Keratinocyte (primary cell): Measurements from ENCODE around the gene C2CD4A. TPM values are rescaled to one million over a fixed set of nuclear protein-coding genes. Genes with fewer than 3 reads are reported as not detected.

Experiments used
- DNase-seq: peaks from one replicate; pipeline ENCODE4 v3.0.0-alpha.2; 2011; ENCODE audit warnings: low read depth, missing footprints, low spot score
- FAIRE-seq: peaks from 2 replicates; lab custom pipeline; 2011; peaks lifted over from hg19 to GRCh38; lab: Jason Lieb, UNC
- H2AFZ ChIP-seq: 2 replicates; pipeline ENCODE4 v1.6.0; 2012; ENCODE audit warnings: low read length, control low read depth, inconsistent platforms; ENCODE audit not compliant: control insufficient read depth
- H3K27ac ChIP-seq: 2 replicates; pipeline ENCODE4 v1.5.1; 2011; ENCODE audit warnings: low read length; ENCODE audit not compliant: control insufficient read depth, insufficient read depth
- H3K27me3 ChIP-seq: 3 replicates; pipeline ENCODE4 v1.6.0; 2011; ENCODE audit warnings: low read length; ENCODE audit not compliant: control insufficient read depth, insufficient read depth; ENCODE audit errors: extremely low read depth
- H3K36me3 ChIP-seq, 2 experiments: 2 replicates in 1 of 2; 3 replicates in 1 of 2; pipeline ENCODE4 v1.5.1; 2011; ENCODE audit warnings: low read length in 2 of 2, mild to moderate bottlenecking in 1 of 2; ENCODE audit not compliant: control insufficient read depth in 2 of 2, insufficient read depth in 2 of 2; ENCODE audit errors: extremely low read depth in 1 of 2
- H3K4me1 ChIP-seq: 3 replicates; pipeline ENCODE4 v1.5.1; 2011; ENCODE audit warnings: low read length; ENCODE audit not compliant: control insufficient read depth, insufficient read depth; ENCODE audit errors: extremely low read depth
- H3K4me2 ChIP-seq: 3 replicates; pipeline ENCODE4 v1.6.0; 2011; ENCODE audit warnings: low read depth, low read length; ENCODE audit not compliant: control insufficient read depth, insufficient read depth; ENCODE audit errors: extremely low read depth
- H3K4me3 ChIP-seq, 3 experiments: fragments of 200-600 bp in 1 of 3; sonication (generic) in 1 of 3; 2 replicates in 2 of 3; 3 replicates in 1 of 3; pipeline ENCODE4 v1.5.1; 2011 to 2016; ENCODE audit warnings: low read length in 3 of 3, mild to moderate bottlenecking in 3 of 3, control low read depth in 2 of 3, inconsistent platforms in 1 of 3, low read depth in 1 of 3, mixed read lengths in 1 of 3, mixed run types in 1 of 3, moderate library complexity in 1 of 3; ENCODE audit not compliant: control insufficient read depth in 2 of 3, insufficient read depth in 2 of 3; ENCODE audit errors: extremely low read depth in 1 of 3
- H3K79me2 ChIP-seq: 2 replicates; pipeline ENCODE4 v1.6.0; 2012; ENCODE audit warnings: low read length; ENCODE audit not compliant: control insufficient read depth, insufficient read depth
- H3K9ac ChIP-seq: 3 replicates; pipeline ENCODE4 v1.6.0; 2011; ENCODE audit warnings: low read length; ENCODE audit not compliant: control insufficient read depth, insufficient read depth; ENCODE audit errors: extremely low read depth
- H3K9me1 ChIP-seq: 3 replicates; pipeline ENCODE4 v1.6.0; 2011; ENCODE audit warnings: low read length; ENCODE audit not compliant: control insufficient read depth, insufficient read depth; ENCODE audit errors: extremely low read depth
- H3K9me3 ChIP-seq: 2 replicates; pipeline ENCODE4 v1.5.1; 2012; ENCODE audit warnings: low read depth, low read length; ENCODE audit not compliant: control insufficient read depth
- H4K20me1 ChIP-seq: 3 replicates; pipeline ENCODE4 v1.6.0; 2011; ENCODE audit warnings: low read length; ENCODE audit not compliant: control insufficient read depth, insufficient read depth; ENCODE audit errors: extremely low read depth
- EZH2 ChIP-seq: IDR thresholded peaks from one replicate; pipeline ENCODE4 v1.6.1; 2012; ENCODE audit warnings: inconsistent platforms, mild to moderate bottlenecking, low read length, moderate library complexity
- dilution Hi-C: fragments of 300-500 bp; cut with MboI; formaldehyde crosslinking; loops from one replicate; pipeline ENCODE4 v1.7.0; 2020; ENCODE audit warnings: low sequenced_read_pairs; ENCODE audit not compliant: extremely low pct_ligation_motif_present
- polyA plus RNA-seq, 5 experiments: library from polyadenylated mRNA; depleted of rRNA in 3 of 5; stranded (reverse) in 3 of 5; stranded (forward) in 1 of 5; unstranded in 1 of 5; fragments of >200 nt; gene quantifications; 1 replicate in 1 of 5; 2 replicates in 3 of 5; 3 replicates in 1 of 5; pipeline versions ENCODE4 v1.2.1 to v1.2.3, GENCODE V29; 2011 to 2012; ENCODE audit warnings: missing spikeins in 2 of 5, low read depth in 1 of 5, low replicate concordance in 1 of 5
- TF ChIP-seq, protein P1 (sequence below), 3 experiments: IDR thresholded peaks in 1 of 3; conservative IDR thresholded peaks in 1 of 3; optimal IDR thresholded peaks in 1 of 3; 2 replicates in 2 of 3; 3 replicates in 1 of 3; pipeline versions ENCODE3 to v1.5.1; 2011; ENCODE audit warnings: low read length in 3 of 3, mild to moderate bottlenecking in 3 of 3, moderate library complexity in 2 of 3, control low read depth in 1 of 3, inconsistent platforms in 1 of 3; ENCODE audit not compliant: insufficient read depth in 2 of 3; ENCODE audit errors: extremely low read depth in 1 of 3

C2CD4A gene
- polyA plus RNA-seq, 1 donor (not counting 4 experiments of a cell fraction or from before 2014, with no cell fraction given) = not detected

DNA sequence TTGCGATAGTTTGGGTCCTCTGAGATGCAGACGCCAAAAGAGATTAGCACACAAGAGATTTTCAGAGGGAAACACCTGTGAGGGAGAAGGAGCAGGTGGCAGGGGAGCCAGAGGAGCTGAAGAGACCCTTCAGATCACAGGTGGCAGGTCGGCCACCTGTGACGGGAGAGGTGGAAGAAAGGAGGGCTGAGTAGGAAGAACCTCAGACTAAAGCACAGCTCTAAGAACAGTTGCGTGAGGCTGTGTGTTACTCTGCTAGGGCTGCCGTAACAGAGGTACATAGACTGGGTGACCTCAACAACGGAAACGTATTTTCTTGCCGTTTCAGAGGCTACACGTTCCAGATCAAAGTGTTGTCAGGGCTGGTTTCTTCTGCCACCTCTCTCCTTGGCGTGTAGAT is 38.5 kb downstream of the C2CD4A start:
- TF ChIP-seq, protein P1, sequence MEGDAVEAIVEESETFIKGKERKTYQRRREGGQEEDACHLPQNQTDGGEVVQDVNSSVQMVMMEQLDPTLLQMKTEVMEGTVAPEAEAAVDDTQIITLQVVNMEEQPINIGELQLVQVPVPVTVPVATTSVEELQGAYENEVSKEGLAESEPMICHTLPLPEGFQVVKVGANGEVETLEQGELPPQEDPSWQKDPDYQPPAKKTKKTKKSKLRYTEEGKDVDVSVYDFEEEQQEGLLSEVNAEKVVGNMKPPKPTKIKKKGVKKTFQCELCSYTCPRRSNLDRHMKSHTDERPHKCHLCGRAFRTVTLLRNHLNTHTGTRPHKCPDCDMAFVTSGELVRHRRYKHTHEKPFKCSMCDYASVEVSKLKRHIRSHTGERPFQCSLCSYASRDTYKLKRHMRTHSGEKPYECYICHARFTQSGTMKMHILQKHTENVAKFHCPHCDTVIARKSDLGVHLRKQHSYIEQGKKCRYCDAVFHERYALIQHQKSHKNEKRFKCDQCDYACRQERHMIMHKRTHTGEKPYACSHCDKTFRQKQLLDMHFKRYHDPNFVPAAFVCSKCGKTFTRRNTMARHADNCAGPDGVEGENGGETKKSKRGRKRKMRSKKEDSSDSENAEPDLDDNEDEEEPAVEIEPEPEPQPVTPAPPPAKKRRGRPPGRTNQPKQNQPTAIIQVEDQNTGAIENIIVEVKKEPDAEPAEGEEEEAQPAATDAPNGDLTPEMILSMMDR (optimal IDR thresholded peaks at IDR 0.05 in 1 of 3, IDR thresholded peaks at IDR 0.05 in 1 of 3, conservative IDR thresholded peaks at IDR 0.05 in 1 of 3; ENCODE audit: extremely low read depth in 1 of 3, insufficient read depth in 2 of 3, low read length in 3 of 3) = no peak
- TF ChIP-seq EZH2 = no peak

DNA sequence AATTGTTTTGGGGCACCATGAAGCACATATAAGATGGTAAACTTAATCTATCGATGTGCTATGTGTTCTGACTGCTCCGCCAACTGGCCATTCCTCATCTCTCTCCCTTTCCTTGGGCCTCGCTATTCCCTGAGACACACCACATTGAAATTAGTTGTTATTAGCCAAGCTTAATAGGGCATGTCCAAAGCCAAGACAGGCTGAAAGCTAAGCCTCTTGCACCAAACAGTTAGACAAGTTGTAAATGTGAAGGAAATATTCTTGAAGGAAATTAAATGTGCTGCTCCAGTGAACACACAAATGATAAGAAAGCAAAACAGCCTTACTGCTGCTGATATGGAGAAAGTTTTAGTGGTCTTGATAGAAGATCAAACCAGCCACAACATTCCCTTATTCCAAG is 39.3 kb downstream of the C2CD4A start:
- FAIRE-seq (no peak), DNase-seq (no peak)
- Histone ChIP-seq H4K20me1 (no peaks in the 10 kb centered on the region), H3K36me3 (no peaks in the 10 kb centered on the region), H2AFZ (no peak overlapping the region), H3K79me2 (no peaks in the 10 kb centered on the region), H3K4me3 (no peak overlapping the region), H3K9ac (no peak overlapping the region), H3K4me1 (peaks cover 21% of the 10 kb centered on the region), H3K4me2 (no peak overlapping the region), H3K27ac (no peak overlapping the region), H3K9me1 (peaks cover 3% of the 10 kb centered on the region), H3K9me3 (no peaks in the 10 kb centered on the region), H3K27me3 (no peaks in the 10 kb centered on the region)
- TF ChIP-seq, protein P1 (optimal IDR thresholded peaks at IDR 0.05 in 1 of 3, IDR thresholded peaks at IDR 0.05 in 1 of 3, conservative IDR thresholded peaks at IDR 0.05 in 1 of 3; ENCODE audit: extremely low read depth in 1 of 3, insufficient read depth in 2 of 3, low read length in 3 of 3) = no peak
- TF ChIP-seq EZH2 = no peak
- dilution Hi-C loops = no loop called here

More for the DNA sequence above, 38.5 kb downstream of the C2CD4A start:
- no peaks in the 10 kb centered on the region for H3K79me2 ChIP-seq
- no peak overlapping the region for H3K9ac ChIP-seq
- H3K9me1 ChIP-seq = no peaks in the 10 kb centered on the region
- no peak overlapping the region for H3K27ac ChIP-seq
- no peaks in the 10 kb centered on the region for H3K9me3 ChIP-seq
- H3K36me3 ChIP-seq = no peaks in the 10 kb centered on the region
- no peak overlapping the region for H3K4me3 ChIP-seq
- no peaks in the 10 kb centered on the region for H3K27me3 ChIP-seq
- H3K4me1 ChIP-seq = peaks cover 13% of the 10 kb centered on the region
- dilution Hi-C loops = no loop called here
- no peaks in the 10 kb centered on the region for H4K20me1 ChIP-seq
- no peak overlapping the region for H3K4me2 ChIP-seq
- FAIRE-seq (no peak), DNase-seq (no peak)
- H2AFZ ChIP-seq = no peak overlapping the region
